HL-60 (cell line): ENCODE data around the gene LARP6.

Experiments used
- DNase-seq, 2 experiments: peaks; one replicate each; pipeline ENCODE4 v3.0.0-alpha.2; 2010 to 2020; ENCODE audit warnings: low read depth in 1 of 2, low spot score in 1 of 2
- H3K27ac ChIP-seq: fragments of 250-450 bp; sonication (Bioruptor Pico); replicated peaks from 2 replicates; pipeline ENCODE4 v1.5.1; 2020; ENCODE audit warnings: mild to moderate bottlenecking, moderate library complexity
- H3K27me3 ChIP-seq: fragments of 250-450 bp; sonication (Bioruptor Pico); 2 replicates; pipeline ENCODE4 v1.5.1; 2021; ENCODE audit warnings: mild to moderate bottlenecking, moderate library complexity; ENCODE audit not compliant: insufficient read depth, poor library complexity, severe bottlenecking
- H3K4me3 ChIP-seq: replicated peaks from 2 replicates; pipeline ENCODE4 v1.5.1; 2011; ENCODE audit warnings: mild to moderate bottlenecking, control low read depth, low read length; ENCODE audit not compliant: insufficient read depth
- GABPA ChIP-seq: IDR thresholded peaks from 2 replicates; pipeline ENCODE4 v1.6.1; 2012; ENCODE audit warnings: low read depth
- POLR2AphosphoS5 ChIP-seq: IDR thresholded peaks from 2 replicates; pipeline ENCODE4 v1.6.1; 2012; ENCODE audit warnings: low read depth
- SPI1 ChIP-seq: IDR thresholded peaks from 2 replicates; pipeline ENCODE4 v1.6.1; 2012; ENCODE audit warnings: low read depth, mild to moderate bottlenecking, borderline replicate concordance
- TF ChIP-seq, protein P1 (sequence below): IDR thresholded peaks from one replicate; pipeline ENCODE4 v1.5.1; 2011; ENCODE audit warnings: low read length, control low read depth, inconsistent platforms; ENCODE audit not compliant: insufficient read depth
- TF ChIP-seq, protein P2 (sequence below): IDR thresholded peaks from 2 replicates; pipeline ENCODE4 v1.6.1; 2012; ENCODE audit warnings: low read depth; ENCODE audit not compliant: insufficient replicate concordance

LARP6 gene

DNA sequence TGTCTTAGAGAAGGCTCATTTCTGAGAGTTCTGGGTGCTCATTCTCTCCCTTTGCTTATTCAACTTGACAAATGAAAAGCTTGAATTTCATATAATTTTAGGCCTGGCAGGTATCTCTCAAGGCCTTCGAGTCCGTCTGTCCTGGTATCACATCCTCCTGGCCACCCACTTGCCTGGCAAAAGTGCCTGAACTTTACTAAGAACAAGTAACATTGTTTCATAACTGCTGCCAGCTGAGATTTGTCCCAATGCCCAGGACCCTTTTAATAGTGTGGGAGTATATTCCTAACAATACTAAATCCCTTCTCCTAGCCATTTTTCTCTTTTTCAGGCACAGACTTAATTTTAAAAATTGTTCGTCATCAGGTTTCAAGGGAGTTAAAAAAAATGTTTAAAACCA is 18.1 kb downstream of the LARP6 start:
- TF ChIP-seq, protein P1, sequence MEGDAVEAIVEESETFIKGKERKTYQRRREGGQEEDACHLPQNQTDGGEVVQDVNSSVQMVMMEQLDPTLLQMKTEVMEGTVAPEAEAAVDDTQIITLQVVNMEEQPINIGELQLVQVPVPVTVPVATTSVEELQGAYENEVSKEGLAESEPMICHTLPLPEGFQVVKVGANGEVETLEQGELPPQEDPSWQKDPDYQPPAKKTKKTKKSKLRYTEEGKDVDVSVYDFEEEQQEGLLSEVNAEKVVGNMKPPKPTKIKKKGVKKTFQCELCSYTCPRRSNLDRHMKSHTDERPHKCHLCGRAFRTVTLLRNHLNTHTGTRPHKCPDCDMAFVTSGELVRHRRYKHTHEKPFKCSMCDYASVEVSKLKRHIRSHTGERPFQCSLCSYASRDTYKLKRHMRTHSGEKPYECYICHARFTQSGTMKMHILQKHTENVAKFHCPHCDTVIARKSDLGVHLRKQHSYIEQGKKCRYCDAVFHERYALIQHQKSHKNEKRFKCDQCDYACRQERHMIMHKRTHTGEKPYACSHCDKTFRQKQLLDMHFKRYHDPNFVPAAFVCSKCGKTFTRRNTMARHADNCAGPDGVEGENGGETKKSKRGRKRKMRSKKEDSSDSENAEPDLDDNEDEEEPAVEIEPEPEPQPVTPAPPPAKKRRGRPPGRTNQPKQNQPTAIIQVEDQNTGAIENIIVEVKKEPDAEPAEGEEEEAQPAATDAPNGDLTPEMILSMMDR: no peak
- no peak for TF ChIP-seq SPI1
- TF ChIP-seq, protein P2, sequence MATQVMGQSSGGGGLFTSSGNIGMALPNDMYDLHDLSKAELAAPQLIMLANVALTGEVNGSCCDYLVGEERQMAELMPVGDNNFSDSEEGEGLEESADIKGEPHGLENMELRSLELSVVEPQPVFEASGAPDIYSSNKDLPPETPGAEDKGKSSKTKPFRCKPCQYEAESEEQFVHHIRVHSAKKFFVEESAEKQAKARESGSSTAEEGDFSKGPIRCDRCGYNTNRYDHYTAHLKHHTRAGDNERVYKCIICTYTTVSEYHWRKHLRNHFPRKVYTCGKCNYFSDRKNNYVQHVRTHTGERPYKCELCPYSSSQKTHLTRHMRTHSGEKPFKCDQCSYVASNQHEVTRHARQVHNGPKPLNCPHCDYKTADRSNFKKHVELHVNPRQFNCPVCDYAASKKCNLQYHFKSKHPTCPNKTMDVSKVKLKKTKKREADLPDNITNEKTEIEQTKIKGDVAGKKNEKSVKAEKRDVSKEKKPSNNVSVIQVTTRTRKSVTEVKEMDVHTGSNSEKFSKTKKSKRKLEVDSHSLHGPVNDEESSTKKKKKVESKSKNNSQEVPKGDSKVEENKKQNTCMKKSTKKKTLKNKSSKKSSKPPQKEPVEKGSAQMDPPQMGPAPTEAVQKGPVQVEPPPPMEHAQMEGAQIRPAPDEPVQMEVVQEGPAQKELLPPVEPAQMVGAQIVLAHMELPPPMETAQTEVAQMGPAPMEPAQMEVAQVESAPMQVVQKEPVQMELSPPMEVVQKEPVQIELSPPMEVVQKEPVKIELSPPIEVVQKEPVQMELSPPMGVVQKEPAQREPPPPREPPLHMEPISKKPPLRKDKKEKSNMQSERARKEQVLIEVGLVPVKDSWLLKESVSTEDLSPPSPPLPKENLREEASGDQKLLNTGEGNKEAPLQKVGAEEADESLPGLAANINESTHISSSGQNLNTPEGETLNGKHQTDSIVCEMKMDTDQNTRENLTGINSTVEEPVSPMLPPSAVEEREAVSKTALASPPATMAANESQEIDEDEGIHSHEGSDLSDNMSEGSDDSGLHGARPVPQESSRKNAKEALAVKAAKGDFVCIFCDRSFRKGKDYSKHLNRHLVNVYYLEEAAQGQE: no peak
- no peak for TF ChIP-seq POLR2AphosphoS5
- TF ChIP-seq GABPA: no peak
- Histone ChIP-seq H3K4me3 (no peak overlapping the region), H3K27ac (no peak overlapping the region), H3K27me3 (no peaks in the 10 kb centered on the region)
- no peak for DNase-seq

DNA sequence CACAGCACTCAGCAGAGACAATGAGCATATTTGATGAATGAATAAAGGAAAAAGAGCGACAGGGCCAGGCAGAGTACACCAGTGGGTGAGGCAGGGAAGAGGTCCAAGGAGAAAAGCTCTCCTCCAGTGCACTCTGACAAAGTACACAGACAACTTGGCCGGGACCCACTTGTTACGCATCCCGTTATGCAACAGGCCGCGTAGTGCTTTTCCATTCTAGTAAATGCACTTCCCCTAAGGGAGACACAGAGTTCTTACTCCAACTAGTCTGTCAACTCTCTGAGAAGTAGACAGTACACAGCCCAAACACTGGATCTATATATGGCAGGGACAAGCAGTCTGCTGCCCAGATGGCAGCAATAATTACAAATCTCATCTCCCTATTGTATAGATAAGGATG is 18.5 kb downstream of the LARP6 start:
- DNase-seq: no peak
- no peak overlapping the region for H3K27ac ChIP-seq
- no peak overlapping the region for H3K4me3 ChIP-seq
- TF ChIP-seq, protein P2: no peak
- TF ChIP-seq SPI1: no peak
- TF ChIP-seq POLR2AphosphoS5: no peak
- no peak for TF ChIP-seq GABPA
- TF ChIP-seq, protein P1: no peak
- no peaks in the 10 kb centered on the region for H3K27me3 ChIP-seq

DNA sequence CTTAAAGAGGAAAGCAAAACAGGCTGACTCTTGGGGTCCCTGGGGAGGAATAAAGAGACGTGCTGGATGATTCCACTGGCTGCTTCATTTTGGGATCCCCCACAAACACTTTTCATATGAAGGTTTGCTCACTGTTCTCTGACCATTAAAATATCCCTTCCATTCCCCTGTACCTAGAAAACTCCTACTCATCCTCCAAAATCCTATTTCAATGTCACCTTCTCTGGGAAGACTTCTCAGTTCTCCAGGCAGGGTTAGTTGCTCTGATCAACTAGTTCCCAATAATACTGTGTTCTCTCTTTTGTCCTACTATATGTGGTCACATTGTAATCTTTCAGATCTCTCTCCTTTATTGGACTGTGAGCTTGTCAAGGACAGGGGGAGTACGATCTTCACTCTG is 19.0 kb downstream of the LARP6 start:
- Histone ChIP-seq H3K27me3 (no peaks in the 10 kb centered on the region), H3K4me3 (no peak overlapping the region), H3K27ac (no peak overlapping the region)
- TF ChIP-seq, protein P2: no peak
- no peak for TF ChIP-seq GABPA
- TF ChIP-seq POLR2AphosphoS5: no peak
- no peak for TF ChIP-seq SPI1
- TF ChIP-seq, protein P1: no peak
- no peak for DNase-seq
